ENCODE results near the gene MRPL52. TPM values are rescaled to one million over a fixed set of nuclear protein-coding genes. Genes with fewer than 3 reads are reported as not detected.

MRPL52 gene
- total and polyA plus RNA-seq, 10 of the 15 experiments (the other 5 are each of a cell fraction or from before 2014, with no cell fraction given), result 51.7 to 541 (median 142) TPM

DNA sequence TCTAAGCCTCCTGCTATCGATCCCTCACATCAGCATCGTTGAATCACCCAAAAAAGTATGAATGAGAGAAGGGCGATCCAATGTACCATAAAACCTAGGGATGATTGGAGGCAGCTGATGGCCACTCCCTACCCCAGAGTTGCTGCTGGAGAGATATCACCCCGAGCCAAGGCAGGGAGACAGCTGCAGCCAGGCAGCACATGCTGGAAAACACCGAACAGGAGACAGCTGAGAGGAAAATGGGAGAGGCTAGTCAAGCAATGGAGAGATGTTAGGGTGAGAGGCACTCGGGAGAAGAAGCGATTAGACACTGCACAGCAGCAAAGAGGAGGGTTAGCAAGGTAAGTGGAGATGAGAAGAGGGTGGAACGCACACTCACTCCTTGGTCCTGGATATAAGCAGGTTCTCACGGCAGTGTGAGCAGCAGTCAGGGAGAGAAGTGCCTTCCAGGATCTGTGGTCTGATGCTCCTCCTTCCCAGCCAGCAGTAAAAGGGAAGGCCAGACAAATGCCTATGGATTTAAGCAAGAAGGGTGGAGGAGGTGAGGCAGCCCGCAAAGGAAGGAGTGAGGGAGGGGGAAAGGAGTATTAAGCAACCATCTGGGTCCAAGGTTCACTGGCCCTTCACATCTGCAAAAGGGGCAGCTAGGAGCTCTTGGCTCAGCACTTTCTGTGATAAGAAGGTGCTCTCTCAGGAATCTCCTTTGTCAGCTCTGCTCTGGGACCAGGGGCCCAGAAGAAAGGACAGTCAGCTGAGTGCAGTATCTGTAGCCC, 14.6 kb upstream of the MRPL52 start, which contains the start of gene SLC7A7:
SLC7A7 (minus strand) TSS at position 495 of the 773 bp plus-strand sequence. CDS start 2,037 bp downstream, outside the sequence.
- peaks cover 28% of the 10 kb centered on the region for H3K4me1 ChIP-seq (ENCODE audit: control insufficient read depth, insufficient read depth, low read length)
- TF ChIP-seq SUZ12 (IDR thresholded peaks at IDR 0.05; ENCODE audit: unreplicated experiment), result no peak
- no peak for TF ChIP-seq MXI1 (IDR thresholded peaks at IDR 0.05; ENCODE audit: low read depth, low read length)
- TF ChIP-seq SMAD1 (IDR thresholded peaks at IDR 0.05; ENCODE audit: low read depth, partially characterized antibody), result no peak
- no peak for TF ChIP-seq MEF2A (IDR thresholded peaks at IDR 0.05; ENCODE audit: insufficient read depth, low read depth, low read length)
- no peak for TF ChIP-seq GATAD2B (conservative IDR thresholded peaks at IDR 0.05; ENCODE audit: low read depth)
- TF ChIP-seq, protein P1, sequence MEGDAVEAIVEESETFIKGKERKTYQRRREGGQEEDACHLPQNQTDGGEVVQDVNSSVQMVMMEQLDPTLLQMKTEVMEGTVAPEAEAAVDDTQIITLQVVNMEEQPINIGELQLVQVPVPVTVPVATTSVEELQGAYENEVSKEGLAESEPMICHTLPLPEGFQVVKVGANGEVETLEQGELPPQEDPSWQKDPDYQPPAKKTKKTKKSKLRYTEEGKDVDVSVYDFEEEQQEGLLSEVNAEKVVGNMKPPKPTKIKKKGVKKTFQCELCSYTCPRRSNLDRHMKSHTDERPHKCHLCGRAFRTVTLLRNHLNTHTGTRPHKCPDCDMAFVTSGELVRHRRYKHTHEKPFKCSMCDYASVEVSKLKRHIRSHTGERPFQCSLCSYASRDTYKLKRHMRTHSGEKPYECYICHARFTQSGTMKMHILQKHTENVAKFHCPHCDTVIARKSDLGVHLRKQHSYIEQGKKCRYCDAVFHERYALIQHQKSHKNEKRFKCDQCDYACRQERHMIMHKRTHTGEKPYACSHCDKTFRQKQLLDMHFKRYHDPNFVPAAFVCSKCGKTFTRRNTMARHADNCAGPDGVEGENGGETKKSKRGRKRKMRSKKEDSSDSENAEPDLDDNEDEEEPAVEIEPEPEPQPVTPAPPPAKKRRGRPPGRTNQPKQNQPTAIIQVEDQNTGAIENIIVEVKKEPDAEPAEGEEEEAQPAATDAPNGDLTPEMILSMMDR (IDR thresholded peaks at IDR 0.05 in 2 of 3, conservative IDR thresholded peaks at IDR 0.05 in 1 of 3; ENCODE audit: control insufficient read depth in 2 of 3, extremely low read depth in 1 of 3, insufficient read depth in 1 of 3, low read depth in 3 of 3, low read length in 3 of 3), result no peak
- no peak for TF ChIP-seq TBL1XR1 (IDR thresholded peaks at IDR 0.05; ENCODE audit: low read depth, low read length)
- no peak for TF ChIP-seq RFX5 (IDR thresholded peaks at IDR 0.05; ENCODE audit: low read depth, low read length)
- TF ChIP-seq CREB1 (IDR thresholded peaks at IDR 0.05; ENCODE audit: low read depth), result no peak
- no peak for TF ChIP-seq ZNF622 (IDR thresholded peaks at IDR 0.05)
- no peak for TF ChIP-seq SMC3 (IDR thresholded peaks at IDR 0.05; ENCODE audit: borderline replicate concordance, low read length)
- no peak for TF ChIP-seq NFXL1 (IDR thresholded peaks at IDR 0.05; ENCODE audit: borderline replicate concordance)
- TF ChIP-seq, protein P2, sequence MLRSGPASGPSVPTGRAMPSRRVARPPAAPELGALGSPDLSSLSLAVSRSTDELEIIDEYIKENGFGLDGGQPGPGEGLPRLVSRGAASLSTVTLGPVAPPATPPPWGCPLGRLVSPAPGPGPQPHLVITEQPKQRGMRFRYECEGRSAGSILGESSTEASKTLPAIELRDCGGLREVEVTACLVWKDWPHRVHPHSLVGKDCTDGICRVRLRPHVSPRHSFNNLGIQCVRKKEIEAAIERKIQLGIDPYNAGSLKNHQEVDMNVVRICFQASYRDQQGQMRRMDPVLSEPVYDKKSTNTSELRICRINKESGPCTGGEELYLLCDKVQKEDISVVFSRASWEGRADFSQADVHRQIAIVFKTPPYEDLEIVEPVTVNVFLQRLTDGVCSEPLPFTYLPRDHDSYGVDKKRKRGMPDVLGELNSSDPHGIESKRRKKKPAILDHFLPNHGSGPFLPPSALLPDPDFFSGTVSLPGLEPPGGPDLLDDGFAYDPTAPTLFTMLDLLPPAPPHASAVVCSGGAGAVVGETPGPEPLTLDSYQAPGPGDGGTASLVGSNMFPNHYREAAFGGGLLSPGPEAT (IDR thresholded peaks at IDR 0.05; ENCODE audit: low read depth), result 0 out of 2 replicates have a peak, but pooled peaks have one; percentile 32
- TF ChIP-seq CHD1 (IDR thresholded peaks at IDR 0.05; ENCODE audit: low read depth, low read length), result no peak
- TF ChIP-seq, protein P3, sequence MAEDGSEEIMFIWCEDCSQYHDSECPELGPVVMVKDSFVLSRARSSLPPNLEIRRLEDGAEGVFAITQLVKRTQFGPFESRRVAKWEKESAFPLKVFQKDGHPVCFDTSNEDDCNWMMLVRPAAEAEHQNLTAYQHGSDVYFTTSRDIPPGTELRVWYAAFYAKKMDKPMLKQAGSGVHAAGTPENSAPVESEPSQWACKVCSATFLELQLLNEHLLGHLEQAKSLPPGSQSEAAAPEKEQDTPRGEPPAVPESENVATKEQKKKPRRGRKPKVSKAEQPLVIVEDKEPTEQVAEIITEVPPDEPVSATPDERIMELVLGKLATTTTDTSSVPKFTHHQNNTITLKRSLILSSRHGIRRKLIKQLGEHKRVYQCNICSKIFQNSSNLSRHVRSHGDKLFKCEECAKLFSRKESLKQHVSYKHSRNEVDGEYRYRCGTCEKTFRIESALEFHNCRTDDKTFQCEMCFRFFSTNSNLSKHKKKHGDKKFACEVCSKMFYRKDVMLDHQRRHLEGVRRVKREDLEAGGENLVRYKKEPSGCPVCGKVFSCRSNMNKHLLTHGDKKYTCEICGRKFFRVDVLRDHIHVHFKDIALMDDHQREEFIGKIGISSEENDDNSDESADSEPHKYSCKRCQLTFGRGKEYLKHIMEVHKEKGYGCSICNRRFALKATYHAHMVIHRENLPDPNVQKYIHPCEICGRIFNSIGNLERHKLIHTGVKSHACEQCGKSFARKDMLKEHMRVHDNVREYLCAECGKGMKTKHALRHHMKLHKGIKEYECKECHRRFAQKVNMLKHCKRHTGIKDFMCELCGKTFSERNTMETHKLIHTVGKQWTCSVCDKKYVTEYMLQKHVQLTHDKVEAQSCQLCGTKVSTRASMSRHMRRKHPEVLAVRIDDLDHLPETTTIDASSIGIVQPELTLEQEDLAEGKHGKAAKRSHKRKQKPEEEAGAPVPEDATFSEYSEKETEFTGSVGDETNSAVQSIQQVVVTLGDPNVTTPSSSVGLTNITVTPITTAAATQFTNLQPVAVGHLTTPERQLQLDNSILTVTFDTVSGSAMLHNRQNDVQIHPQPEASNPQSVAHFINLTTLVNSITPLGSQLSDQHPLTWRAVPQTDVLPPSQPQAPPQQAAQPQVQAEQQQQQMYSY (CRISPR knock-in tag; IDR thresholded peaks at IDR 0.05), result no peak

More for the DNA sequence above, 14.6 kb upstream of the MRPL52 start, which contains the start of gene SLC7A7:
- RAD21 ChIA-PET (ENCODE audit: unreplicated experiment), result interaction anchor here (1.0 to 14.2 kb wide), 8 partner anchors 8 to 245 kb away, joined by 3 to 219 read pairs (median 8); partner anchors contain the start of gene OXA1L
- SMC1A ChIA-PET (ENCODE audit: uncharacterized antibody, unreplicated experiment), result interaction anchor here (0.9 to 16.0 kb wide), 12 partner anchors 8 to 254 kb away, joined by 3 to 395 read pairs (median 3); partner anchors contain the start of gene DAD1
- no peak for FAIRE-seq
- Histone ChIP-seq H2AFZ (ENCODE audit: control insufficient read depth, low read depth, low read length) (peak within 1 kb of the TSS; percentile 61), H4K20me1 (ENCODE audit: control insufficient read depth, insufficient read depth) (no peaks in the 10 kb centered on the region), H3K9ac (ENCODE audit: control insufficient read depth, insufficient read depth, low read length) (peak within 1 kb of the TSS; percentile 70), H3K27ac (ENCODE audit: control insufficient read depth, insufficient read depth) (peak within 1 kb of the TSS; percentile 75), H3K79me2 (ENCODE audit: control insufficient read depth, insufficient read depth, low read length) (peaks cover 39% of the 10 kb centered on the region), H3K4me3 (peak within 1 kb of the TSS; percentile 66), H3K9me3 (replicated peaks; ENCODE audit: control insufficient read depth, insufficient read depth, low read length) (no peaks in the 10 kb centered on the region), H3K4me2 (ENCODE audit: control insufficient read depth, insufficient read depth) (peak within 1 kb of the TSS; percentile 70), H3K36me3 (ENCODE audit: control insufficient read depth in 2 of 2, insufficient read depth in 2 of 2, low read length in 1 of 2) (no peaks in the 10 kb centered on the region), H3K27me3 (replicated peaks in 1 of 2; ENCODE audit: control insufficient read depth in 2 of 2, insufficient read depth in 2 of 2, low read length in 1 of 2) (no peaks in the 10 kb centered on the region)
- in situ Hi-C loops (cut with MboI) (no loop called here), intact Hi-C loops (cut with micrococcal nuclease; ENCODE audit: unreplicated experiment) (no loop called here)
- POLR2A ChIA-PET, result interaction anchor here (0.8 to 17.5 kb wide), 7 partner anchors 8 to 47 kb away, joined by 4 to 245 read pairs (median 6); no protein-coding TSS in a partner anchor
- ATAC-seq, result peak; percentile 6
- CTCF ChIA-PET, result interaction anchor here (0.5 to 15.1 kb wide), 16 partner anchors 8 to 251 kb away, joined by 3 to 324 read pairs (median 4); partner anchors contain the start of gene OXA1L
- BruUV-seq (replicated peaks), result TSS peak; percentile 88
- DNase-seq (ENCODE audit: low read depth, low spot score), result no peak
- WGBS (ENCODE audit: insufficient coverage, insufficient replicate concordance, low lambda C conversion rate, missing lambda C conversion rate), result 84% methylated on average over 10 of the region's 10 CpGs
